Measurements from ENCODE around the gene MFSD2B.

- no peak for TF ChIP-seq POLR2AphosphoS5 (IDR thresholded peaks at IDR 0.05)
- TF ChIP-seq CTCF (IDR thresholded peaks at IDR 0.05) = no peak
- no peak for TF ChIP-seq POLR2A (IDR thresholded peaks at IDR 0.05)
Measured at GRCh38 chr2:23976883-23977282, 33.0 kb upstream of the MFSD2B start.

Measured in prostate gland (tissue), 2 donors.